Stimulated activated CD4-positive, alpha-beta T cell treated with anti-CD3 and anti-CD28 coated beads, TNF-alpha, amount 100 ng/mL, for 24 hours (primary cell): ENCODE data around the gene DOCK2.

Source experiments
- DNase-seq, 3 experiments: peaks; one replicate each; pipeline ENCODE4 v3.0.0-alpha.2; 2020; ENCODE audit warnings: low read depth in 3 of 3

The DOCK2 gene

GRCh38 chr5:169688106-169688505 is 51.0 kb downstream of the DOCK2 start:
- DNase-seq: no peak

GRCh38 chr5:169691471-169691870 is 54.4 kb downstream of the DOCK2 start:
- no peak for DNase-seq

- DNase-seq: no peak
These were observed 57.1 kb downstream of the DOCK2 start for GRCh38 chr5:169694091-169694625.

GRCh38 chr5:169695025-169695625 is 58.0 kb downstream of the DOCK2 start:
- no peak for DNase-seq

- no peak for DNase-seq
These were observed 58.9 kb downstream of the DOCK2 start for GRCh38 chr5:169695919-169696490.

GRCh38 chr5:169696621-169697510 is 59.8 kb downstream of the DOCK2 start:
- no peak for DNase-seq

- no peak for DNase-seq
These were observed 60.4 kb downstream of the DOCK2 start for GRCh38 chr5:169697511-169697890.

GRCh38 chr5:169697976-169698375 is 60.9 kb downstream of the DOCK2 start:
- DNase-seq: no peak

- DNase-seq: no peak
These were observed 63.5 kb downstream of the DOCK2 start for GRCh38 chr5:169700611-169701010.

- DNase-seq: no peak
These were observed 64.9 kb downstream of the DOCK2 start for GRCh38 chr5:169701910-169702451.

GRCh38 chr5:169702693-169703481 is 65.8 kb downstream of the DOCK2 start:
- no peak for DNase-seq

- no peak for DNase-seq
These were observed 66.7 kb downstream of the DOCK2 start for GRCh38 chr5:169703813-169704212.

- DNase-seq: no peak
These were observed 68.2 kb downstream of the DOCK2 start for GRCh38 chr5:169705322-169705721.

GRCh38 chr5:169706071-169706470 is 69.0 kb downstream of the DOCK2 start:
- DNase-seq: no peak

GRCh38 chr5:169706758-169707450 is 69.8 kb downstream of the DOCK2 start:
- DNase-seq: no peak

- no peak for DNase-seq
These were observed 70.6 kb downstream of the DOCK2 start for GRCh38 chr5:169707686-169708085.

GRCh38 chr5:169710675-169711074 is 73.6 kb downstream of the DOCK2 start:
- no peak for DNase-seq

GRCh38 chr5:169711551-169712225 is 74.6 kb downstream of the DOCK2 start:
- DNase-seq: no peak

- no peak for DNase-seq
These were observed 75.4 kb downstream of the DOCK2 start for GRCh38 chr5:169712428-169712827.

GRCh38 chr5:169716287-169716686 is 79.2 kb downstream of the DOCK2 start:
- DNase-seq: no peak
